GM19328 (cell line): Measurements from ENCODE around the gene MAS1L.
"Not testable (repeated sequence)": the region's sequence is repeated elsewhere in the genome, so short reads cannot be mapped to it uniquely, and the experiment has no call there.

Source experiments
- ATAC-seq: cut with Tn5 transposase; IDR thresholded peaks from one replicate; pipeline ENCODE4 v1.9.1; 2021; ENCODE audit warnings: mild to moderate bottlenecking, moderate library complexity; ENCODE audit not compliant: unreplicated experiment

MAS1L gene

DNA sequence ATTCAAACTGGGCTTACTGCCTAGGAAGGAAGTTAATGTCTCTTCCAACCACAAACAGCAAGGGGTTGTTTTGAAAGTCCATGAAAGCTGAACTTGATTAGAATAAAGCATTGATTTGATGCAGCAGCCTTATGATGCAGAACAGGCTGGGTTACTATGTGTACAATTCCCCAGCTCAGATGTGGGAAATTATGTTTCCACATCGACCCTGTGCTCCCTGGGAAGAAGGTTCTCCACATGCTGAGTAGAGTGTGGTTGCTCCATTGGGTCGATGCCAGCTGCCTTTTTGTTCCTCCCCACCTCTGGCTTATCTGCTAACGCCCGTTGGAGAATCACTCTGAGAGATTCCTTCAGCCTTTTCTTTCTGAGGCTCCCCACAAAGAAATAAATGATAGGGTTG, 1.2 kb downstream of the MAS1L start:
- ATAC-seq: no peak

DNA sequence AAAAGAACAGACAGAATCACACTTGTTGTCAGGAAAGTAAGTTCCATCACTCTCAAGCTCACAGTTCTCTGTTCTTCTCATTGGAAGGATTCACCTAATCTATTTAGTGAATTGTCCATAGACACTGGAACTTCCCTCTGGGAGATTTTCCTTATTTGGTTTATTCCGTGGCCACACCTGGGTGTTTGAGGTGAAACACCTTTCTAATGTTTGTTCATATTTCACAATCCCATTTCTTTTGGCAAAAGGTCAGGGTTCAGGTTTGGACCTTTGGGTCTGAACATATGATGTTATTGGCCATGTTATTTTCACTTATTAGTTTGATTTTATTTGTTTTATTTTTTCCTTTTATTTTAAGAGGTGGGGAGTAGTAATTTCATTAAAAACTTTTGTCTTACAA, 4.0 kb downstream of the MAS1L start:
- no peak for ATAC-seq

DNA sequence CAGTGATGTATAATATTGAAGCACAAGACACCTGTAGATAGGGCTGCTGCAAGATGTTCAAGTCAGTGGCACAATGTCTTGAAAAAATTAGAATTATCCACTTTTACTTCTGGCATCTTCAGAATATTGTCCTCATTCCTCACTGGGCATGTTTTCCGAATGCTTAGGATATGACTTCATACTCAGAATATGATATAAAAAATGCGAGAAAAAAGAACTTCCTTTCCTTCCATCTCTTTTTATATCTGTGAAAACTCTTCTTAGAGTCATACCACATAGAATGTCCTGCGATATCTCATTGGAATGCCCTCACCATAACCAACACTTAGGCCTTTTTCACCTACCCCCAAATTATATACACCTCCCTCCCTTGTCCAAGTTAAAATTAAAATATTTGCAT, 4.6 kb downstream of the MAS1L start:
- no peak for ATAC-seq

DNA sequence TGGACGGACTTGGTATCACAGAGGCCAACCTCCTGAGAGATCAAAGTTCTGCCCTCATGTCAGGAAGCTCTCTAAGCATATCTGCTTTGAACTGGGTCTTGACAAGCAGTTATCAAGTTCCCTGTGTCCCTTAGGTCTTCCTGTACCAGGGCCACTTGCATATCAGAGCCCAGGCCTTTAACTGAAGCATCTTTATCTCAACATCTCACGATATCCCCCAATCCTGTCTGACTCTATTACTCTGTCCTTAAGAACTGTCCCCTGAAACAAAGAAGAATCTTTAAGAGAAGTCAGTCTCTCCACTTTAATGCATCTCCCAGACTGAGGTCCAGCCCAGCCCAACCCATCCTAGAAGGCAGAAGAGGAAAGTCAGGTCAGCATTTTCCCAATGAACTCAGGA, 8.2 kb downstream of the MAS1L start:
- ATAC-seq: no peak

DNA sequence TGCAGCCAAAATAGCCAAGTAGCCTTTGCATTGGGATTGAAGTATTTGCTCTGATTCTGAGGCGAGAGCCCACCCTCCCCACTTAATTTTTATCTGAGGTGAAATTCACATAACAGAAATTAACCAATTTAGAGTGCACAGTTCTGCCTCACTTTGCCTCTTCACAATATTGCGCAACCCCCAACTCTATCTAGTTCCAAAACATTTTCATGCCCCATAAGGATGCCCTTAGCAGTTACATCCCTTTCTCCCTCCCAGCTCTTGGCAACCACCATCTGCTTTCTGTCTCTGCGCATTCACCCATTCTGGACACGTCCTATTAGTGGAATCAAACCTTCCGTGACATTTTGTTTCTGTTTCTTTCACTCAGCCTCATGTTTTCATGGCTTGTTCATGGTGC, 9.0 kb downstream of the MAS1L start:
- no peak for ATAC-seq

DNA sequence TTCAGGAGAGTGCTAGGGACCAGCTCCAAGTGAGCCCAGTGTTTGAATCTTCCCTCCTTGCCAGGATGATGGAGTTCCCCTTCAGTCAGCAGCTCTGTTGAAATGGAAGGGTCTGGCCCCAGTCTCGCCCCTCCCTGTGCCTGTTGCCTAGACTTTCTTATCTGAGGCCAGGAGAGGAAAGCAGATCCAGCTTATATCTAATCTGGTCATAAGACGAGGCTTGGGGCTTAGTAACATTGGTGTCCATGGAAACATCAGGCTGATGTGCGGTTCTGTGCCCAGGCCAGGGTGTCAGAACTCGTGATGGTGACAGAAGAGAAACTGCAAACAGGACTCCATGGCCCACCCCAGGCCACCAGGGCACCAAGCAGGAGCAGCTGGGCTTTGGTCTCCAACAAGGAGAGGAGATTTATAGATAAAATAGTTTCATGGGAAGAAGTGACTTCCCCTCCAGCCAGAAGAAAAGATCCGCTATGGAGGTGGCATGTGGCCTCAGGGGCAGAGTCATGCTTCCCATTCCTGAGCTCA, 9.8 kb downstream of the MAS1L start:
- ATAC-seq: no peak

DNA sequence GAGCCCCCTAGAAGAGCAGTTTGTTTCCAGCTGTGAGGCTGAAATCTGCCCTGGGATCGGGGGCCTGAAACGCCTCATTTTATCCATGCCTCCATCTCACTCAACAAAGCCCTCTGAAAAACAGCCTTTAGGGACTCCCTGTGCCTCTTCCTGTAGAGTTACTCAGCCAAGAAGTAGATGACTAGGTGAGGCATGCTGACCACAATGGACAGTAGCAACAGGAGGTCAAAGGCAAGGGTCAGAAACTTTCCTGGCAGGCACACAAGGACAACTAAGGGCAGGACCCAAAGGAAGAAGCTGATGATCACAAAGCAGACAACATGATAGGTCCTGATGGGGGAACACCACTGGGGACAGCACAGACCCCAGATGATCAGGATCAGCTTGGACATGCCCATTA, 12.8 kb downstream of the MAS1L start:
- no peak for ATAC-seq

DNA sequence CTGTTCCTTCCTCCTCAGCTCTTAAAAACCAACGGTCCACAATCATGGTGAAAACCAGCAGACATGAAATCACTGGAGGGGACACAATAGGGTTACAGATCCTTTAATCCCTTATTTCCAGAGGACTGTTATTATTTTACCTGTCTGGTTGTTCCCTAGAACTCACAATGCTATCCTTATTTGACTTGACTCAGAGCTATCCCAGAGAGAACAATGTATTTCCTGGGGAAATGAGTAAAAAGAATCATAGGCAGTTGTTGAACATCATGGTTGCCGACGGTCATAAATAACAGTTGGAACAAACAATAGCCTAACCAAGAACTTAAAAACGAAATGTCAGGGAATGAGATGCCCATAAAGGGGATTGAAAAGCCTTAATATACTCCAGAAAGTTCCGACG, 21.5 kb downstream of the MAS1L start:
- ATAC-seq: no peak

DNA sequence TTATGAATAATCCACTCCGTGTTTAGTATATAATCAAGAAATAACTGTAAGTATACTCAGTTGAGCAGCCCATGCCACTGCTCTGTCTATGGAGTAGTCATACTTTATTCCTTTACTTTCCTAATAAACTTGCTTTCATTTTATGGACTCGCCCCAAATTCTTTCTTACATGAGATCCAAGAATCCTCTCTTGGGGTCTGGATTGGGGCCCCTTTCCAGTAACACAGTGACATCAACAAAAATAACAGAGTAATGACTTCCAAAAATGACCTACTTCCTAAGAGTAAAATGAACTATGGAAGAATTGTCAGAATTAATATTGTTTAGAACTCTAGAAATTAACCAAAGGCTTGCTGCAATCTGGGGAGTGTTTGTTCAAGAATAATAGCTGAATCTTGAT, 22.0 kb downstream of the MAS1L start:
- no peak for ATAC-seq

DNA sequence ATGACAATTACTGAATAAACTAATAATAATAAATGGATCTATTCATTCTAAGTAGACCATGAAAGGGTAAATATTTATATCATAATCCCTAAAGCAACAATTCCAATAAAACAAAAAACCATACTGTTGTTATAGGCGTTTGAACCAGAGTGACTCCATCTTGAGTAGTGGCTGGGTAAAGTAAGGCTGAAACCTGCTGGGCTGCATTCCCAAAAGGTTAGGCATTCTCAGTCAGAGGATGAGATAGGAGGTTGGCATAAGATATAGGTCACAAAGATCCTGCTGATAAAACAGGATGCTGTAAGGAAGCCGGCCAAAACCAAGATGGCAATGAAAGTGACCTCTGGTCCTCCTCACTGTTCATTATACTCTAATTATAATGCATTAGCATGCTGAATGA, 22.5 kb downstream of the MAS1L start:
- no peak for ATAC-seq

DNA sequence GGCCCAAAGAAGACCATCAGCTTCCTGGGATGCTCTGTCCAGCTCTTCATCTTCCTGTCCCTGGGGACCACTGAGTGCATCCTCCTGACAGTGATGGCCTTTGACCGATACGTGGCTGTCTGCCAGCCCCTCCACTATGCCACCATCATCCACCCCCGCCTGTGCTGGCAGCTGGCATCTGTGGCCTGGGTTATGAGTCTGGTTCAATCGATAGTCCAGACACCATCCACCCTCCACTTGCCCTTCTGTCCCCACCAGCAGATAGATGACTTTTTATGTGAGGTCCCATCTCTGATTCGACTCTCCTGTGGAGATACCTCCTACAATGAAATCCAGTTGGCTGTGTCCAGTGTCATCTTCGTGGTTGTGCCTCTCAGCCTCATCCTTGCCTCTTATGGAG, 25.7 kb downstream of the MAS1L start:
- ATAC-seq: no peak

DNA sequence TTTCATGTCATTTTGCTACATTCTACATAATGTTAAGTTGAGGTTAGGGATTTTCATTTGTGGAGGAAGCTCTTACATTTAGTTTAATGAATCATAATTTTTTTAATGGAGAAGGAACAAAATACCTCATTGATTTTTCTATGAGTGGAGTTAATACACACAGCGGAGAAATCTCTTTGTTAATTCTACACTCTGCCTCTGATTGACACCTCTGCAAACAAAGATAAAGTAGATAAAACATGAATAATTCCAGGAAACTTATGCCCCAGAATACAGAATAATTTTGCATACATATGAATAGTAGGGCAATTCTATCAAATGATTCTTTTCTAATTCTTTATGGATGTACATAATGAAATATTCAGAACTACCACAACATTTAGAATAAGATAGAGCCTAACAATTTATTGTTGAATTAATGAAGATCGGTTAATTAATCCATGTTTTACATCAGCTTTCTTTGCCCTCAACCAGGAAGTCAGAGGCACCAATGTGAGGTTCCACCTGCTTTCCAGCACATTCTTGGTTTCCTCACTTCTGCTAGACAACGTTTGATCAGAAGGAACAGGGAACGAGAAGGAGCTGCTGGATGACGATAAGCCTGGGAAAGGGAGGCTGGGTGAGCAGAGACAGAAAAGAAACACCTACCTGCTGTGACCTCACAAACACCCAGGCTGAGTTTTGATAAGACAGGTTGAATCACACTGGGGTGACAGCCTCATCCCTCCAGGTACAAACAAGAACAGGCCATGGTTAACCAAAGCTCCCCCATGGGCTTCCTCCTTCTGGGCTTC, 26.5 kb downstream of the MAS1L start:
- no peak for ATAC-seq

DNA sequence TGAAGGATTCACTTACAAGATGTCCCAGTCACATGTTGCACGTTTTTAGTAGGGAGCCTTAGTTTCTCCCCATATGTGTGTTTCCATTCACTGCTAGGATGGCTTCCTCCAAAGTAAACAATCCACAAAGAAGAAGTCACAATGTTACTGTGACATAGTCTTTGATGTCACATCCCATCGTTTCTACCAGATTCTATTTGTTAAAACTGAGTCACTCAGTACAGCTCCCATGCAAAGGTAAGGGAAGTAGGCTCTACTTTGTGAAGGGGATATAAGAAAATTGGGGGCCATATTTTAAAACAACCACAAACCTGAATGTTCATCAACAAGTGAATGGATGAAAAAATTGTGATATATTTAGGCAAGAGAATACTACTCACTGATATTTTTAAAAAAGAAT, 30.8 kb downstream of the MAS1L start, which contains the start of the genes OR11A1 and OR2H1:
Gene OR11A1, minus strand, starts transcription at position 101 of the 400 bp plus-strand sequence. CDS start 29,430 bp downstream, outside the sequence.
Gene OR2H1, plus strand, starts transcription at position 185 of the 400 bp plus-strand sequence. CDS start 4,615 bp downstream, outside the sequence.
- no peak for ATAC-seq

DNA sequence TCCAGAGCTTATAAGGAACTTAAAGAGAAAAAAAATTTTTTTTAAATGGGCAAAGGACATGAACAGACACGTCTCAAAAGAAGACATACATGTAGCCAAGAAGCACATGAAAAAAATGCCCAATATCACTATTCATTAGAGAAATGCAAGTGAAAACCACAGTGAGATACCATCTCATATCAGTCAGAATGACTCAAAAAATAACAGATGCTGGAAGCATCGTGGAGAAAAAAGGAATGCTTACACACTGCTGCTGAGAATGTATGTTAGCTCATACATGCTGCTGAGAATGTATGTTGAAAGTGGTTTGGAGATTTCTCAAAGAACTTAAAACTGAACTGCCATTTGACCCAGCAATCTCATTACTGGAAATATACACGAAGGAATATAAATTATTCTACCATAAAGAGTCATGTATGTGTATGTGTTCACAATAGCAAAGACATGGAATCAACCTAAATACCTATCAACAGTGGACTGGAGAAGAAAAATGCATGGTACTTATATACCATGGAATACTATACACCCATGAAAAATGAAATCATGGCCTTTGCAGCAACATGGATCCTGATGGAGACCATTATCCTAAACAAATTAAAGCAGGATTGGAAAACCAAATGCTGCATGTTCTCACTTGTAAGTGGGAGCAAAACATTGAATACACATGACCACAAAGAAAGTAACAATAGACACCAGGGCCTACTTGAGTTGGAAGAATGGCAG, 36.1 kb downstream of the MAS1L start:
- no peak for ATAC-seq

DNA sequence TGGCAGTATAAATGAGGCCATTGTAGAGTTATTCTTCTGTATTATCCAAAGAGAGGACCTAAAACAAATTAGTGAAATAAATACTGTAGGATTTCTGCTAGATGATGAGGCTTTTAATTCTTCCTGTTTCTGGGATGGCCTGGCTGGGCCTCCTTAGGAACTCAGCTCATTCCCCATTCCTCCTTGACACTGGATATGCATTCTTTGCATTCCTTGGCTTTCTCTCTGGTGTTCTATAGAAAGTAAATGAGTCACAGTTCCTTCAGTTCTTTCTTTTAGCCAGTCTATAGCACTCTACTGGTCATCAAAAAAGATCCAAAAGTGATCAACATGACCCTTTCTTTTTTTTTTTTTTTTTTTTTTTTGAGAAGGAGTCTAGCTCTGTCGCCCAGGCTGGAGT, 40.1 kb downstream of the MAS1L start:
- ATAC-seq: no peak

DNA sequence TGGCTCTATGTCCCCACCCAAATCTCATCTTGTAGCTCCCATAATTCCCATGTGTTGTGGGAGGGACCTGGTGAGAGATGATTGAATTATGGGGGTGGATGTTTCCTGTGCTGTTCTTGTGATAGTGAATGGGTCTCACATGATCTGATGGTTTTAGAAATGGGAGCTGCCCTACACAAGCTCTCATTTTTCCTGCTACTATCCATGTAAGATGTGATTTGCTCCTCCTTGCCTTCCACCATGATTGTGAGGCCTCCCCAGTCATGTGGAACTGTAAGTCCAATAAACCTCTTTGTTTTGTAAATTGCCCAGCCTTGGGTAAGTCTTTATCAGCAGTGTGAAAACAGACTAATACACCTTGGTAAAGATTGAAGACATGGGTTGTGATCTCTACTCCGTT, 43.7 kb downstream of the MAS1L start:
- not testable (repeated sequence) for ATAC-seq

DNA sequence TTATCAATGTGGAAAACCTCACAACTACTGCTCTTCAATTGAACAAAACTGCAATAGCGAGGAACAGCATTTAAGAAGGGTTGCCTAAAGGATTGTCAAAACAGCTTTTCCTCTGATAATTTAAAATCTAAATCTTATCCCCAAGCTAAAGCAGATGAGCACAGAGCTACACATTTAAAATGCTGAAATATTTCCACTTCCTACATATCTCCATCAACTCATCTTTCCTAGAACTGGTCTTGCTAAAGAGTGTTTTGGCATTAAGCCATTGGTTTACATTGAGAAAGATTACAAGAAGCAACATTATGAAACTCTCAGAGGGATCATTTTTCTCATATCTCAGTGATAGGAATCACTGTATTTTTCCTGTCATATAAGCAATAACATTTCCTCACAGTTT, 45.0 kb downstream of the MAS1L start:
- no peak for ATAC-seq

DNA sequence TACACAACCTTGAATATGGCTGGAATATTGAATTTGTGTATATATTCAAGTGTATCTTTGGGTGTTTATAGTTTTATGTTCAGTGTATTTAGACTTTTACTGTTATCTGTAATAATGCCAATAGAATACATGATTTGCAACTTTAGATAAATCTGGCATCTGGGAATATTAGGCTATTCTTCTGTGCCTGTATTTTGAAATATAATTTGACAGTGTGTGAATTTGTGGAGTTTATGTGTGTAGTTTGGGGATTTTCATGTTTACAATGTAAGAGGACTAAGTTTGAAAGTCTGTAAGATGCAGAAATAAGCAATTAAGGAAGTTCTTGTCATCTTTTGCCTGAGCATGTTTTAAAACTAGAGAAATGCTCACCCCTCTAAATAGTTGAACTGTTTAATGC, 48.8 kb downstream of the MAS1L start, which contains the start of gene OR10C1:
Gene OR10C1, plus strand, starts transcription at position 301 of the 400 bp plus-strand sequence. CDS start 710 bp downstream, outside the sequence.
- no peak for ATAC-seq

DNA sequence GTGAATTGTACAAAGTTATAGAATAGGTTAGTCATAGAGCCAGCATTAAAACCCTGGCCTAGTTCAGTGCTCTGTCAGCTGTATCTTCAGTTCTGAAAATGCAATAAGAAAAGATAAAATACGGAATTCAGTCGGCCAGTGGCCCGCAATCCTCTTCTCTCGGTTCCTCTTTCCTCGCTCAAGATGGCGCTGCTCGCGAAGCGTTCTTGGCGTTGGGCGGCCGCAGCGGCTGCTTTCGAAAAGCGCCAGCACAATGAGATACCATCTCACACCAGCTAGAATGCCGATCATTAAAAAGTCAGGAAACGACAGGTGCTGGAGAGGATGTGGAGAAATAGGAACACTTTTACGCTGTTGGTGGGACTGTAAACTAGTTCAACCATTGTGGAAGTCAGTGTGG, 51.0 kb downstream of the MAS1L start:
- ATAC-seq: not testable (repeated sequence)
